Activated CD8-positive, alpha-beta memory T cell treated with anti-CD3 and anti-CD28 coated beads for 36 hours (primary cell): ENCODE measurements around the gene KCNJ6. TPM values are rescaled to one million over a fixed set of nuclear protein-coding genes. Genes with fewer than 3 reads are reported as not detected.
"Not testable (repeated sequence)": the region's sequence is repeated elsewhere in the genome, so short reads cannot be mapped to it uniquely, and the experiment has no call there.

ENCODE experiments used
- CTCF ChIA-PET: fragments of 350-600 bp; sonication (Branson Sonifier 250); formaldehyde crosslinking; loops from one replicate; lab custom pipeline; 2021; ENCODE audit warnings: antibody characterized with exemption; lab: Charles Lee
- POLR2A ChIA-PET: fragments of 350-600 bp; sonication (Branson Sonifier 250); formaldehyde crosslinking; loops from one replicate; lab custom pipeline; 2021; ENCODE audit warnings: antibody characterized with exemption; lab: Charles Lee
- total RNA-seq, 2 experiments: library from RNA; stranded (reverse); gene quantifications; one replicate each; pipeline ENCODE4 v1.2.3, GENCODE V29; 2021

KCNJ6 gene
- total RNA-seq: not detected

- ChIA-PET CTCF (no interaction called here), POLR2A (no interaction called here)
These were observed at the start of gene KCNJ6 for GRCh38 chr21:37916310-37917051. KCNJ6 (minus strand) TSS chr21:37916457; CDS start chr21:37840682, 75,775 bp downstream.

- ChIA-PET CTCF (no interaction called here), POLR2A (no interaction called here)
These were observed 49.0 kb upstream of the KCNJ6 start for GRCh38 chr21:37965088-37965805.

GRCh38 chr21:37958537-37958936, 42.3 kb upstream of the KCNJ6 start:
- CTCF ChIA-PET: no interaction called here
- POLR2A ChIA-PET: no interaction called here

GRCh38 chr21:37956772-37957171, 40.5 kb upstream of the KCNJ6 start:
- POLR2A ChIA-PET: no interaction called here

GRCh38 chr21:37945036-37945435, 28.8 kb upstream of the KCNJ6 start:
- ChIA-PET CTCF (no interaction called here), POLR2A (no interaction called here)

More at GRCh38 chr21:37956772-37957171, 40.5 kb upstream of the KCNJ6 start:
- CTCF ChIA-PET: no interaction called here

- POLR2A ChIA-PET: no interaction called here
- CTCF ChIA-PET: no interaction called here
These were observed 28.2 kb upstream of the KCNJ6 start for GRCh38 chr21:37944496-37944895.

GRCh38 chr21:37940691-37941090, 24.4 kb upstream of the KCNJ6 start:
- ChIA-PET CTCF (no interaction called here), POLR2A (no interaction called here)

- ChIA-PET POLR2A (no interaction called here), CTCF (no interaction called here)
These were observed 23.6 kb upstream of the KCNJ6 start for GRCh38 chr21:37939838-37940237.

- ChIA-PET CTCF (no interaction called here), POLR2A (no interaction called here)
These were observed 23.0 kb upstream of the KCNJ6 start for GRCh38 chr21:37939251-37939650.

- CTCF ChIA-PET: no interaction called here
- POLR2A ChIA-PET: no interaction called here
These were observed 21.4 kb upstream of the KCNJ6 start for GRCh38 chr21:37937668-37938067.

GRCh38 chr21:37936010-37936785, 19.9 kb upstream of the KCNJ6 start:
- POLR2A ChIA-PET: no interaction called here
- CTCF ChIA-PET: no interaction called here

- POLR2A ChIA-PET: no interaction called here
- CTCF ChIA-PET: no interaction called here
These were observed 16.7 kb upstream of the KCNJ6 start for GRCh38 chr21:37932936-37933335.

- ChIA-PET POLR2A (no interaction called here), CTCF (interaction anchor here (0.7 kb wide), 1 partner anchor 429 kb away, joined by 4 read pairs; no protein-coding TSS in a partner anchor)
These were observed 11.5 kb upstream of the KCNJ6 start for GRCh38 chr21:37927711-37928110.

- CTCF ChIA-PET: no interaction called here
- POLR2A ChIA-PET: no interaction called here
These were observed 4.8 kb upstream of the KCNJ6 start for GRCh38 chr21:37921091-37921490.

- CTCF ChIA-PET, POLR2A ChIA-PET: not testable (repeated sequence)
These were observed 4.0 kb upstream of the KCNJ6 start for GRCh38 chr21:37920302-37920701.

GRCh38 chr21:37917612-37918011, 1.4 kb upstream of the KCNJ6 start:
- ChIA-PET POLR2A (no interaction called here), CTCF (no interaction called here)

GRCh38 chr21:37915941-37916309, 332 bp downstream of the KCNJ6 start:
- POLR2A ChIA-PET: no interaction called here
- CTCF ChIA-PET: no interaction called here

GRCh38 chr21:37915497-37915911, 753 bp downstream of the KCNJ6 start:
- CTCF ChIA-PET: no interaction called here
- POLR2A ChIA-PET: no interaction called here

GRCh38 chr21:37912616-37913015, 3.6 kb downstream of the KCNJ6 start:
- ChIA-PET POLR2A (no interaction called here), CTCF (no interaction called here)

- ChIA-PET CTCF (no interaction called here), POLR2A (no interaction called here)
These were observed 6.3 kb downstream of the KCNJ6 start for GRCh38 chr21:37909936-37910335.
